Kidney (tissue), 14 donors: ENCODE data around the gene BFSP2. TPM values are rescaled to one million over a fixed set of nuclear protein-coding genes. Genes with fewer than 3 reads are reported as not detected.

Source experiments
- DNase-seq, 5 donors: peaks; one replicate each; pipeline ENCODE4 v3.0.0-alpha.2; 2013 to 2020
- FAIRE-seq: peaks from 2 replicates; lab custom pipeline; 2012; peaks lifted over from hg19 to GRCh38; lab: Jason Lieb, UNC
- H3K27ac ChIP-seq, 2 donors: one replicate each; pipeline ENCODE4 v1.7.0; 2013; ENCODE audit warnings: low read depth in 2 of 2, low read length in 2 of 2, inconsistent platforms in 1 of 2
- H3K27me3 ChIP-seq: one replicate; pipeline ENCODE4 v1.7.1; 2013; ENCODE audit warnings: low read length, inconsistent platforms; ENCODE audit not compliant: control insufficient read depth, insufficient read depth
- H3K36me3 ChIP-seq, 3 donors: one replicate each; pipeline versions ENCODE4 v1.7.0 to v1.7.1; 2013; ENCODE audit warnings: low read length in 3 of 3, control low read depth in 1 of 3, inconsistent platforms in 1 of 3; ENCODE audit not compliant: insufficient read depth in 3 of 3, control insufficient read depth in 2 of 3
- H3K4me1 ChIP-seq, 3 donors: one replicate each; pipeline versions ENCODE4 v1.7.0 to v1.7.1; 2013; ENCODE audit warnings: low read length in 3 of 3, inconsistent platforms in 1 of 3, low read depth in 1 of 3; ENCODE audit not compliant: control insufficient read depth in 2 of 3, insufficient read depth in 2 of 3
- H3K4me3 ChIP-seq, 3 donors: one replicate each; pipeline versions ENCODE4 v1.7.0 to v1.8.1; 2013; ENCODE audit warnings: low read length in 3 of 3, control low read depth in 1 of 3, inconsistent platforms in 1 of 3
- H3K9ac ChIP-seq, 3 donors: one replicate each; pipeline versions ENCODE4 v1.7.0 to v1.7.1; 2013; ENCODE audit warnings: low read length in 3 of 3, control low read depth in 1 of 3, inconsistent platforms in 1 of 3
- H3K9me3 ChIP-seq, 3 donors: one replicate each; pipeline versions ENCODE4 v1.7.0 to v1.7.1; 2013; ENCODE audit warnings: low read length in 3 of 3, control low read depth in 1 of 3, inconsistent platforms in 1 of 3; ENCODE audit not compliant: control insufficient read depth in 2 of 3, insufficient read depth in 1 of 3
- CTCF ChIP-seq: IDR thresholded peaks from 3 replicates; pipeline ENCODE4 v1.5.1; 2012; ENCODE audit warnings: mild to moderate bottlenecking, moderate library complexity, borderline replicate concordance; ENCODE audit not compliant: insufficient read depth; ENCODE audit errors: extremely low read depth
- intact Hi-C: fragments of 100-400 bp; cut with DNase I; formaldehyde crosslinking; loops from one replicate; pipeline ENCODE4 v1.11.1; 2022
- polyA plus RNA-seq: library from polyadenylated mRNA; stranded (reverse); fragments of 350-450 nt; fragmentation: Illumina TruSeq; extraction: RNeasy Lipid Tissue Mini Kit (QIAGEN cat#74804); gene quantifications from one replicate; pipeline ENCODE4 v1.2.3, GENCODE V29; 2014; ENCODE audit warnings: low read depth, low replicate concordance; ENCODE audit not compliant: insufficient read depth
- total RNA-seq: library from RNA; stranded (reverse); fragmentation: NEBNext Ultra II Directional; extraction: Animal tissue kit (Norgen Biotek cat#: 25700); gene quantifications from one replicate; pipeline ENCODE4 v1.2.1, GENCODE V29; 2021
- donor health status: control.
- donor health status: control.
- donor health status: control.
- donor health status: control.
- donor health status: control.
- donor health status: DM: yes; HTN: yes; CAD: no.
- donor health status: Normal renal cell carcinoma (clear cell type).

Gene BFSP2
- total and polyA plus RNA-seq, 2 donors from 2014 or later, result 0.41 to 0.86 TPM

- Histone ChIP-seq H3K9ac (no peak overlapping the region), H3K4me1 (no peaks in the 10 kb centered on the region), H3K27me3 (no peaks in the 10 kb centered on the region), H3K27ac (no peak overlapping the region), H3K36me3 (no peaks in the 10 kb centered on the region), H3K4me3 (no peak overlapping the region), H3K9me3 (no peaks in the 10 kb centered on the region)
- TF ChIP-seq CTCF, result no peak
- intact Hi-C loops, result no loop called here
- peak in 3 of 5 donors; percentile 25 to 67 (median 66) for DNase-seq
- no peak for FAIRE-seq
Observed at GRCh38 chr3:133460809-133461208, 61.0 kb downstream of the BFSP2 start.

- intact Hi-C loops, result no loop called here
- H3K4me3 ChIP-seq, result no peak overlapping the region
- no peak for TF ChIP-seq CTCF
- H3K27ac ChIP-seq, result no peak overlapping the region
- no peaks in the 10 kb centered on the region for H3K4me1 ChIP-seq
- H3K27me3 ChIP-seq, result no peaks in the 10 kb centered on the region
- FAIRE-seq (no peak), DNase-seq (no peak)
- H3K9me3 ChIP-seq, result no peaks in the 10 kb centered on the region
- H3K36me3 ChIP-seq, result no peaks in the 10 kb centered on the region
- no peak overlapping the region for H3K9ac ChIP-seq
Observed at GRCh38 chr3:133461291-133461690, 61.4 kb downstream of the BFSP2 start.

GRCh38 chr3:133463347-133463860 lies 63.5 kb downstream of the BFSP2 start:
- peak overlapping the region in 1 of 2 donors; percentile 74 for H3K27ac ChIP-seq
- FAIRE-seq, result no peak
- intact Hi-C loops, result no loop called here

More at GRCh38 chr3:133463347-133463860, 63.5 kb downstream of the BFSP2 start:
- Histone ChIP-seq H3K27me3 (no peaks in the 10 kb centered on the region), H3K4me3 (no peak overlapping the region), H3K4me1 (no peaks in the 10 kb centered on the region), H3K9me3 (no peaks in the 10 kb centered on the region), H3K36me3 (no peaks in the 10 kb centered on the region), H3K9ac (no peak overlapping the region)
- DNase-seq, result peak in 4 of 5 donors; percentile 23 to 70 (median 50)
- no peak for TF ChIP-seq CTCF
